PC-9 (cell line): ENCODE results near the gene NOC4L. TPM values are rescaled to one million over a fixed set of nuclear protein-coding genes. Genes with fewer than 3 reads are reported as not detected.

Experiments
- BruUV-seq: library from RNA; stranded (reverse); fragments of 400-500 nt; replicated peaks from 2 replicates; lab custom pipeline; 2021; lab: Mats Ljungman, UMichigan
- CTCF ChIA-PET: fragments of 300-600 bp; sonication (Branson Sonifier 250); formaldehyde crosslinking; loops from one replicate; lab custom pipeline; 2022; ENCODE audit warnings: antibody characterized with exemption; lab: Charles Lee
- POLR2A ChIA-PET: fragments of 300-600 bp; sonication (Branson Sonifier 250); formaldehyde crosslinking; loops from one replicate; lab custom pipeline; 2022; ENCODE audit warnings: antibody characterized with exemption; ENCODE audit not compliant: unreplicated experiment; lab: Charles Lee
- DNase-seq, 2 experiments: peaks; one replicate each; pipeline versions ENCODE4 v3.0.0 to v3.0.0-alpha.2; 2015 to 2022; ENCODE audit warnings: mixed read lengths in 1 of 2
- H2AFZ ChIP-seq: fragments of 200-600 bp; sonication (generic); 2 replicates; pipeline ENCODE4 v1.8.1; 2017; ENCODE audit warnings: antibody characterized with exemption
- H3F3A ChIP-seq: fragments of 200-600 bp; sonication (generic); 2 replicates; pipeline ENCODE4 v1.8.1; 2017; ENCODE audit warnings: antibody characterized with exemption, mild to moderate bottlenecking, low read depth; ENCODE audit not compliant: insufficient read depth
- H3K27ac ChIP-seq: fragments of 200-600 bp; sonication (generic); 2 replicates; pipeline ENCODE4 v1.6.1; 2016; ENCODE audit warnings: mixed run types
- H3K27me3 ChIP-seq: fragments of 200-600 bp; sonication (generic); 2 replicates; pipeline ENCODE4 v1.6.1; 2016; ENCODE audit warnings: low read depth, mixed run types; ENCODE audit not compliant: insufficient read depth
- H3K36me3 ChIP-seq: fragments of 200-600 bp; sonication (generic); 2 replicates; pipeline ENCODE4 v1.6.1; 2016; ENCODE audit warnings: low read depth, mixed run types
- H3K4me1 ChIP-seq: fragments of 200-600 bp; sonication (generic); replicated peaks from 2 replicates; pipeline ENCODE4 v1.6.1; 2016; ENCODE audit warnings: mixed run types; ENCODE audit not compliant: insufficient read depth
- H3K4me2 ChIP-seq: fragments of 200-600 bp; sonication (generic); 2 replicates; pipeline ENCODE4 v1.6.1; 2017; ENCODE audit warnings: mixed run types
- H3K4me3 ChIP-seq: fragments of 200-600 bp; sonication (generic); 2 replicates; pipeline ENCODE4 v1.6.1; 2016; ENCODE audit warnings: mixed run types
- H3K79me2 ChIP-seq: fragments of 200-600 bp; sonication (generic); 2 replicates; pipeline ENCODE4 v1.6.1; 2017; ENCODE audit warnings: low read depth, mixed run types
- H3K9me2 ChIP-seq: fragments of 200-600 bp; sonication (generic); 2 replicates; pipeline ENCODE4 v1.8.1; 2017; ENCODE audit warnings: mild to moderate bottlenecking; ENCODE audit not compliant: insufficient read depth
- H3K9me3 ChIP-seq: fragments of 200-600 bp; sonication (generic); 2 replicates; pipeline ENCODE4 v1.8.1; 2016; ENCODE audit warnings: low read depth; ENCODE audit not compliant: insufficient read depth
- H4K20me1 ChIP-seq: fragments of 200-600 bp; sonication (generic); 2 replicates; pipeline ENCODE4 v1.8.1; 2017; ENCODE audit not compliant: insufficient read depth
- CTCF ChIP-seq: fragments of 200-600 bp; sonication (generic); conservative IDR thresholded peaks from 2 replicates; pipeline ENCODE4 v1.6.1; 2017; ENCODE audit warnings: mixed run types, antibody characterized with exemption, mild to moderate bottlenecking, moderate library complexity
- EZH2 ChIP-seq: fragments of 200-600 bp; sonication (generic); IDR thresholded peaks from 2 replicates; pipeline ENCODE4 v1.8.0; 2017; ENCODE audit warnings: antibody characterized with exemption, low read depth
- intact Hi-C: fragments of 100-400 bp; cut with micrococcal nuclease; formaldehyde crosslinking; loops from one replicate; pipeline ENCODE4 v1.10.0; 2022; ENCODE audit not compliant: unreplicated experiment
- total RNA-seq: library from RNA; stranded (reverse); gene quantifications from 2 replicates; pipeline ENCODE4 v1.2.3, GENCODE V29; 2021

Gene NOC4L
- total RNA-seq, 1 experiment from 2014 or later = 27.1 TPM

DNA sequence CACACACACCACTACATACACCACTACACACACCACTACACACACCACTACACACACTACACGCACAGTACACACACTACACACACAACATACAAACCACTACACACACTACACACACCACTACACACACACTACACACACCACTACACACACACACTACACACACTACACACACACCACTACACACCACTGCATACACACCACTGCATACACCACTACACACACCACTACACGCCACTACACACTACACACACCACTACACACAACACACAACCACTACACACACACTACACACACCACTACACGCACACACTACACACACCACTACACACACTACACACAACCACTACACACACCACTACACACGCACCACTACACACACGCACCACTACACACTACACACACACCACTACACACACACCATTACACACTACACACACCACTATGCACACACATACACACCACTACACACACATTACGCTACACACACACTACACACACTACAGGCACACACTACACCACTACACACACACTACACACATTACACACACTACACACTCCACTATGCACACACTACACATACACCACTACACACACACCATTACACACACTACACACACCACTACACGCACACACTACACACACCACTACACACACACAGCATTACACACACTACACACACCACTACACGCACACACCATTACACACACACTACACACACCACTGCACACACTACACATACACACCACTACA, 12.5 kb downstream of the NOC4L start:
- Histone ChIP-seq H3K27ac (no peak overlapping the region), H3K4me1 (no peaks in the 10 kb centered on the region), H3K4me3 (no peak overlapping the region; the same call in 1 of the 2 replicates), H3F3A (peaks cover 26% of the 10 kb centered on the region), H3K4me2 (no peak overlapping the region), H3K9me2 (no peaks in the 10 kb centered on the region), H2AFZ (no peak overlapping the region), H3K27me3 (no peaks in the 10 kb centered on the region), H3K79me2 (no peaks in the 10 kb centered on the region), H4K20me1 (peaks cover 15% of the 10 kb centered on the region; the same call in 1 of the 2 replicates), H3K36me3 (peaks cover 18% of the 10 kb centered on the region), H3K9me3 (no peaks in the 10 kb centered on the region)
- intact Hi-C loops = loop anchor here (10.0 kb wide), 1 partner anchor 458 kb away; the partner anchor contains the start of genes LRCOL1 and P2RX2
- no peak for TF ChIP-seq CTCF
- TF ChIP-seq EZH2 = no peak
- POLR2A ChIA-PET = no interaction called here
- BruUV-seq = no TSS peak
- CTCF ChIA-PET = no interaction called here
- DNase-seq = no peak

DNA sequence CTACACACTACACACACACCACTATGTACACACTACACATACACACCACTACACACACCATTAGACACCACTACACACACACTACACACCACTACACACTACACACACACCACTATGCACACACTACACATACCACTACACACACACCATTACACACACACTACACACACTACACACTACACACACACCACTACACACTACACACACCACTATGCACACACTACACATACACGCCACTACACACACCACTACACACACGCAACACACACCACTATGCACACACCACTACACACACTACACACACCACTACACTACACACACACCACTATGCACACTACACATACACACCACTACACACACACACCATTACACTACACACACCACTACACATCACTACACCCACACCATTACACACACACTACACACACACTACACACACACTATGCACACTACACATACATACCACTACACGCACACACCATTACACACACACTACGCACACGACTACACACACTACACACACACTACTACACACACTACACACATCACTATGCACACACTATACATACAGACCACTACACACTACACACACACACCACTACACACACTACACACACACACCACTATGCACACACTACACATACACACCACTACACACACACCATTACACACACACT, 13.6 kb downstream of the NOC4L start:
- Histone ChIP-seq H3K79me2 (no peaks in the 10 kb centered on the region), H3K27me3 (no peaks in the 10 kb centered on the region), H3K9me3 (no peaks in the 10 kb centered on the region), H3K36me3 (peaks cover 18% of the 10 kb centered on the region), H4K20me1 (0 out of 2 replicates have a peak, but pooled peaks cover 8% of the 10 kb centered on the region), H2AFZ (no peak overlapping the region), H3K4me1 (no peaks in the 10 kb centered on the region), H3K4me2 (no peak overlapping the region), H3K9me2 (no peaks in the 10 kb centered on the region), H3K4me3 (no peak overlapping the region), H3K27ac (no peak overlapping the region), H3F3A (peaks cover 26% of the 10 kb centered on the region)
- intact Hi-C loops = loop anchor here (10.0 kb wide), 1 partner anchor 457 kb away; the partner anchor contains the start of genes LRCOL1 and P2RX2
- ChIA-PET CTCF (no interaction called here), POLR2A (no interaction called here)
- BruUV-seq = no TSS peak
- no peak for DNase-seq
- TF ChIP-seq CTCF (no peak), EZH2 (no peak)

DNA sequence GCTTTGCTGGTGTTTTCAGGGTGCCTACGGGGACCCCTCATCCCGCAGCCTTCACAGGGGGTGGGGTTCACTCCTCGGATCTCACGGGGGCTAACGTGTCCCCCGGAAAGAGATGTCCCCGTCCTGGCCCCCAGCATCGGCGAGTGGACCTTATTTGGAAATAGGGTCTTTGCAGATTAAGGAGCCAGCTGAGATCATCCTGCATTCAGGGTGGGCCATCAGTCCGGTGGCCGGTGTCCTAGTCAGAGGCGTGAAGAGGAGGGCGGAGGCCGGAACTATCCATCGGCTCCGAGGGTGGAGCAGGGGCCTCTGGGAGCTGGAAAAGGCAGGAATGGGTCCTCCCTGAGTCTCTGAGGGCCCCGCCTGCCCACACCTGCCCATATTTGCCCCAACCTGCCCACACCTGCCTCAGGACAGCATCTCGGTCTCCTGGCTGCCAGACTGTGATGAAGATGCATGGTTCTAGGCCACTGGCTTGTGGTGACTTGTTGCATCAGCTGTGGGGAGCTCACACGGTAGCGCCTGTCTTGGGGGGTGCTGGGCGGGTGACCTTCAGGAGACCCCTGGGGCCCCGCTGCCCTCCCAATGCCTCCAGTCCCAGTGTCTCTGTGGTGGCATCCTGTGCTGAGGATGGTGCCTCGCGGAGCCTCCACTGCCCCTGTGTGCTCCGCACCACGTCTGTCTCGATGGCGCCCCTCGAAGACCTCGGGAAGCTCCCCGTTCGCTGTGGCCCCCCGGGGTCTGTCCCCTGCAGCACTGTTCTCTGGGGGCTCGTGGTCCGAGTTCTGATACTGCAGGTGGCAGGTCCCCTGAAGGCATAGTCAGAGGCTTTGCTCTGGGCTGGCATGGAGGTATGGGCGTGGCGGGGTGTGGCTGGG, 14.7 kb downstream of the NOC4L start:
- Histone ChIP-seq H2AFZ (no peak overlapping the region), H3K9me2 (no peaks in the 10 kb centered on the region), H3F3A (peaks cover 26% of the 10 kb centered on the region), H3K36me3 (peaks cover 18% of the 10 kb centered on the region), H3K27ac (no peak overlapping the region), H4K20me1 (no peaks in the 10 kb centered on the region; the same call in 1 of the 2 replicates), H3K4me2 (no peak overlapping the region), H3K9me3 (no peaks in the 10 kb centered on the region), H3K27me3 (no peaks in the 10 kb centered on the region), H3K79me2 (no peaks in the 10 kb centered on the region), H3K4me1 (no peaks in the 10 kb centered on the region), H3K4me3 (no peak overlapping the region)
- TF ChIP-seq EZH2 (no peak), CTCF (no peak)
- ChIA-PET POLR2A (no interaction called here), CTCF (no interaction called here)
- DNase-seq = no peak
- intact Hi-C loops = loop anchor here (10.0 kb wide), 1 partner anchor 456 kb away; the partner anchor contains the start of genes LRCOL1 and P2RX2
- no TSS peak for BruUV-seq
